IMR-90 (cell line): Measurements from ENCODE around the gene MALL. TPM values are rescaled to one million over a fixed set of nuclear protein-coding genes. Genes with fewer than 3 reads are reported as not detected.
"Not testable (repeated sequence)": the region's sequence is repeated elsewhere in the genome, so short reads cannot be mapped to it uniquely, and the experiment has no call there.

Experiments used
- ATAC-seq: fragments of 200-7000 bp; cut with Tn5 transposase; 2 replicates; pipeline ENCODE4 v1.9.1; 2020; ENCODE audit warnings: low read depth, mild to moderate bottlenecking, moderate library complexity
- BruUV-seq: library from RNA; stranded (reverse); fragments of 400-500 nt; replicated peaks from 2 replicates; lab custom pipeline; 2021; lab: Mats Ljungman, UMichigan
- CTCF ChIA-PET: fragments of 300-600 bp; formaldehyde crosslinking; extraction: SDS; loops from one replicate; lab custom pipeline; 2021; ENCODE audit warnings: antibody characterized with exemption; lab: Yijun Ruan, JAX
- POLR2A ChIA-PET: fragments of 300-600 bp; sonication (Branson Sonifier 250); formaldehyde crosslinking; loops from one replicate; lab custom pipeline; 2022; ENCODE audit warnings: antibody characterized with exemption; ENCODE audit not compliant: unreplicated experiment; lab: Charles Lee
- DNase-seq: peaks from one replicate; pipeline ENCODE4 v3.0.0; 2013
- H2AFZ ChIP-seq: replicated peaks from 2 replicates; pipeline ENCODE3; 2013; ENCODE audit warnings: low read length, mild to moderate bottlenecking; ENCODE audit not compliant: poor library complexity
- H2AK5ac ChIP-seq: 2 replicates; pipeline ENCODE4 v1.6.1; 2013; ENCODE audit warnings: low read depth, low read length, inconsistent platforms
- H2AK9ac ChIP-seq: replicated peaks from 2 replicates; pipeline ENCODE3; 2013; ENCODE audit warnings: mild to moderate bottlenecking, low read depth, low read length, moderate library complexity; ENCODE audit not compliant: poor library complexity
- H2BK120ac ChIP-seq: 2 replicates; pipeline ENCODE4 v1.6.1; 2013; ENCODE audit warnings: low read depth, low read length, inconsistent platforms
- H2BK15ac ChIP-seq: 3 replicates; pipeline ENCODE4 v1.6.1; 2013; ENCODE audit warnings: low read depth, low read length, inconsistent platforms
- H2BK20ac ChIP-seq: 2 replicates; pipeline ENCODE4 v1.6.1; 2013; ENCODE audit warnings: low read depth, mild to moderate bottlenecking, inconsistent platforms, low read length, moderate library complexity
- H2BK5ac ChIP-seq: 2 replicates; pipeline ENCODE4 v1.6.1; 2013; ENCODE audit warnings: mild to moderate bottlenecking, low read depth, low read length, inconsistent platforms; ENCODE audit not compliant: poor library complexity, severe bottlenecking
- H3K14ac ChIP-seq: replicated peaks from 2 replicates; pipeline ENCODE4 v1.6.1; 2013; ENCODE audit warnings: low read depth, low read length, inconsistent platforms
- H3K18ac ChIP-seq: 2 replicates; pipeline ENCODE4 v1.6.1; 2013; ENCODE audit warnings: low read depth, low read length, control low read depth
- H3K23ac ChIP-seq: 2 replicates; pipeline ENCODE4 v1.6.1; 2013; ENCODE audit warnings: low read depth, low read length, inconsistent platforms
- H3K27ac ChIP-seq: 2 replicates; pipeline ENCODE4 v1.5.1; 2013; ENCODE audit warnings: mild to moderate bottlenecking, control low read depth, low read length; ENCODE audit not compliant: insufficient read depth
- H3K27me3 ChIP-seq: 2 replicates; pipeline ENCODE4 v1.6.1; 2013; ENCODE audit warnings: low read length; ENCODE audit not compliant: control insufficient read depth, insufficient read depth
- H3K36me3 ChIP-seq: 2 replicates; pipeline ENCODE4 v1.6.1; 2013; ENCODE audit warnings: low read length, mixed read lengths; ENCODE audit not compliant: control insufficient read depth, insufficient read depth
- H3K4ac ChIP-seq: 2 replicates; pipeline ENCODE4 v1.6.1; 2013; ENCODE audit warnings: low read depth, low read length, inconsistent platforms
- H3K4me1 ChIP-seq: 2 replicates; pipeline ENCODE4 v1.6.1; 2013; ENCODE audit warnings: low read length, mixed read lengths; ENCODE audit not compliant: control insufficient read depth, insufficient read depth
- H3K4me2 ChIP-seq: 2 replicates; pipeline ENCODE4 v1.6.1; 2013; ENCODE audit warnings: low read depth, mild to moderate bottlenecking, control low read depth, low read length, moderate library complexity
- H3K4me3 ChIP-seq: 2 replicates; pipeline ENCODE4 v1.5.1; 2013; ENCODE audit warnings: low read depth, mild to moderate bottlenecking, control low read depth, low read length, moderate library complexity; ENCODE audit not compliant: insufficient read depth
- H3K56ac ChIP-seq: 2 replicates; pipeline ENCODE4 v1.6.1; 2013; ENCODE audit warnings: low read length, inconsistent platforms; ENCODE audit not compliant: insufficient read depth; ENCODE audit errors: extremely low read depth
- H3K79me1 ChIP-seq, 2 experiments: 2 replicates each; pipeline ENCODE4 v1.6.1; 2013; ENCODE audit warnings: low read length in 2 of 2, inconsistent platforms in 1 of 2, low read depth in 1 of 2
- H3K9ac ChIP-seq: 2 replicates; pipeline ENCODE4 v1.6.1; 2013; ENCODE audit warnings: low read depth, low read length, control low read depth
- H3K9me1 ChIP-seq: 2 replicates; pipeline ENCODE4 v1.6.1; 2013; ENCODE audit warnings: low read length, inconsistent platforms; ENCODE audit not compliant: insufficient read depth
- H3K9me3 ChIP-seq: 2 replicates; pipeline ENCODE4 v1.6.1; 2013; ENCODE audit warnings: low read length; ENCODE audit not compliant: control insufficient read depth, insufficient read depth
- H4K20me1 ChIP-seq: 2 replicates; pipeline ENCODE4 v1.6.1; 2013; ENCODE audit warnings: low read length, inconsistent platforms; ENCODE audit not compliant: insufficient read depth
- H4K5ac ChIP-seq: 2 replicates; pipeline ENCODE4 v1.6.1; 2013; ENCODE audit warnings: mild to moderate bottlenecking, low read depth, low read length, control low read depth
- H4K8ac ChIP-seq, 2 experiments: 2 replicates each; pipeline ENCODE4 v1.6.1; 2013; ENCODE audit warnings: low read depth in 2 of 2, low read length in 2 of 2, control low read depth in 1 of 2, inconsistent platforms in 1 of 2
- H4K91ac ChIP-seq: 2 replicates; pipeline ENCODE4 v1.6.1; 2013; ENCODE audit warnings: low read depth, low read length, inconsistent platforms; ENCODE audit not compliant: insufficient read depth
- WGBS, 2 experiments: methylation state at CpG; one replicate each; pipeline versions ENCODE4 v1.1.5 to v1.1.7; 2013; ENCODE audit warnings: missing lambda C conversion rate in 2 of 2; ENCODE audit not compliant: insufficient read length in 1 of 2; ENCODE audit errors: extremely low coverage in 2 of 2; 5-methylcytosine and 5-hydroxymethylcytosine counted together
- dilution Hi-C: fragments of 300-500 bp; cut with HindIII; formaldehyde crosslinking; loops from one replicate; pipeline ENCODE4 v1.14.3; 2018; ENCODE audit warnings: low sequenced_read_pairs; ENCODE audit not compliant: unreplicated experiment
- in situ Hi-C: fragments of 300-500 bp; cut with MboI; formaldehyde crosslinking; loops from 3 replicates; pipeline ENCODE4 v1.14.3; 2019; ENCODE audit warnings: low sequenced_read_pairs, inconsistent platforms, mixed read lengths
- intact Hi-C: fragments of 100-400 bp; cut with micrococcal nuclease; formaldehyde crosslinking; loops from 2 replicates; pipeline ENCODE4 v1.10.0; 2022
- polyA plus RNA-seq, 3 experiments: library from polyadenylated mRNA; depleted of rRNA; stranded (reverse); fragments of >200 nt; gene quantifications; 2 replicates each; pipeline ENCODE4 v1.2.3, GENCODE V29; 2012; ENCODE audit warnings: low replicate concordance in 1 of 3
- total RNA-seq: library from RNA; depleted of rRNA; stranded (reverse); fragments of >200 nt; gene quantifications from 2 replicates; pipeline ENCODE4 v1.2.3, GENCODE V29; 2012

Gene MALL
- total and polyA plus RNA-seq, 2 of the 4 experiments (the other 2 are of a cell fraction) = 1.6 TPM

DNA sequence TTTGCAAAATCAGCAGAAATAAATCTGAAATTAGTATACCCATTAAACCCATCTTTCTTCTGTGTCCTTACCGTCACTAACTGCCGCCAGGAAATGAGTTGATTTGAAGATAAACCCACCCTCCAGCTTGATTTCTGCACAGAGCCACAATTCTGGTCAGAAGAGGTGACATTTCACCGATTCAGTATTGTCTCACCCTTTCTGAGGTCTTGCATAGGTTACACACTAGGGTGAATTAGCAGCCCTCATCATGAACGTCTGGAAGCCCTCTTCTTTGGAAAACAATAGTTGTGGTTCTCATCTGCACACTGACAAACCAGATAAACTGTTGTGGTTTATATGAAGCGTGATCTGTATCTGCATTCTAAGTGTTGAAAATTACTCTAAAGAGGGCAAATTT lies 61.9 kb downstream of the MALL start:
- H3K23ac ChIP-seq, POLR2A ChIA-PET, in situ Hi-C loops: not testable (repeated sequence)

DNA sequence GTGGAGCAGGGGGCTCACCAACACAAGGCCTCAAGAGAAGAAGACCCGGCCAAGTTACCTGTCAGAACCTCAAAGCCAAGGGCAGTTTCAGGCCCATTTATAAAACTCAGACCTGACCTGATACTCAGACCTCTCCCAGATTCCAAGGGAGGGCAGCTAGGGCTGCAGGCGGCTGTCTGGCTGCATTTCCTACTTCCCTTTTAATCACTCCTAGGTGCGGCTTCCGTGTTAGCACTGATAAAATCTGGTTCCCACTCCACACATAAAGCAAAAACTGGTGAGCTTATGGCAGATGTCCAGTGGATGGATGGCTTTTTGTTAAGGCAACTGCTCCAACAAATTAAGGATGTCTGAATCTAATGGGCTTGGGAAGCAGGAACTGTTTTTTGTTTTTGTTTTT lies 63.5 kb downstream of the MALL start:
- H2BK15ac ChIP-seq, H3K9me1 ChIP-seq, H4K20me1 ChIP-seq, H3K27ac ChIP-seq, H3K23ac ChIP-seq, H3K56ac ChIP-seq, H3K27me3 ChIP-seq, ATAC-seq, H3K36me3 ChIP-seq, H2AFZ ChIP-seq, CTCF ChIA-PET, BruUV-seq, H2AK5ac ChIP-seq, H2AK9ac ChIP-seq, H3K14ac ChIP-seq, intact Hi-C loops, H3K4me2 ChIP-seq, H2BK5ac ChIP-seq, H2BK120ac ChIP-seq, H3K18ac ChIP-seq, dilution Hi-C loops, H3K9me3 ChIP-seq, H4K5ac ChIP-seq, H3K4me1 ChIP-seq, H3K9ac ChIP-seq, H4K8ac ChIP-seq, H3K4ac ChIP-seq, H4K91ac ChIP-seq, in situ Hi-C loops, H3K79me1 ChIP-seq, POLR2A ChIA-PET, H3K4me3 ChIP-seq, DNase-seq, H2BK20ac ChIP-seq: not testable (repeated sequence)
- no CpG with 5 or more reads among the region's 4 CpGs for WGBS, 2 experiments

More for the DNA sequence above, 61.9 kb downstream of the MALL start:
- H3K9me3 ChIP-seq, H3K4ac ChIP-seq, H2AFZ ChIP-seq, H3K9ac ChIP-seq, H4K5ac ChIP-seq, H3K4me1 ChIP-seq, H4K8ac ChIP-seq, H2AK9ac ChIP-seq, H3K56ac ChIP-seq, H3K27ac ChIP-seq, H3K79me1 ChIP-seq, H2BK15ac ChIP-seq, ATAC-seq, H2BK20ac ChIP-seq, H2AK5ac ChIP-seq, H3K4me2 ChIP-seq, H4K91ac ChIP-seq, H3K18ac ChIP-seq, DNase-seq, H3K27me3 ChIP-seq, H3K14ac ChIP-seq, H3K36me3 ChIP-seq, H2BK120ac ChIP-seq, intact Hi-C loops, BruUV-seq, H2BK5ac ChIP-seq, CTCF ChIA-PET, dilution Hi-C loops, H3K4me3 ChIP-seq, H4K20me1 ChIP-seq, H3K9me1 ChIP-seq: not testable (repeated sequence)
- WGBS, 2 experiments = no CpG with 5 or more reads among the region's 5 CpGs
